H9 (cell line): ENCODE data around the gene CLINT1. TPM values are rescaled to one million over a fixed set of nuclear protein-coding genes. Genes with fewer than 3 reads are reported as not detected.

ENCODE experiments used
- DNase-seq: peaks from one replicate; pipeline ENCODE4 v3.0.0-alpha.2; 2017
- H2AFZ ChIP-seq: one replicate; pipeline ENCODE4 v1.6.1; 2013; ENCODE audit warnings: mild to moderate bottlenecking, low read length, control low read depth, moderate library complexity
- H2AK5ac ChIP-seq: 2 replicates; pipeline ENCODE4 v1.6.1; 2013; ENCODE audit warnings: low read length, control low read depth, mixed read lengths; ENCODE audit not compliant: insufficient read length
- H2BK120ac ChIP-seq: one replicate; pipeline ENCODE4 v1.6.1; 2013; ENCODE audit warnings: low read depth, mild to moderate bottlenecking, low read length, control low read depth, inconsistent platforms; ENCODE audit not compliant: poor library complexity, severe bottlenecking
- H2BK12ac ChIP-seq: 2 replicates; pipeline ENCODE4 v1.6.1; 2013; ENCODE audit warnings: low read length, control low read depth, mixed read lengths, low read depth; ENCODE audit not compliant: insufficient read length
- H2BK15ac ChIP-seq: 2 replicates; pipeline ENCODE4 v1.6.1; 2013; ENCODE audit warnings: low read depth, low read length, control low read depth
- H2BK20ac ChIP-seq: one replicate; pipeline ENCODE4 v1.6.1; 2013; ENCODE audit warnings: low read depth, mild to moderate bottlenecking, low read length, control low read depth, inconsistent platforms; ENCODE audit not compliant: poor library complexity, severe bottlenecking
- H2BK5ac ChIP-seq: 2 replicates; pipeline ENCODE4 v1.6.1; 2013; ENCODE audit warnings: low read length, control low read depth, mixed read lengths; ENCODE audit not compliant: insufficient read length
- H3K14ac ChIP-seq: 2 replicates; pipeline ENCODE4 v1.6.1; 2013; ENCODE audit warnings: low read length, control low read depth; ENCODE audit not compliant: insufficient read depth
- H3K18ac ChIP-seq: 2 replicates; pipeline ENCODE4 v1.6.1; 2013; ENCODE audit warnings: low read depth, mild to moderate bottlenecking, mixed read lengths, low read length, control low read depth; ENCODE audit not compliant: insufficient read length
- H3K23ac ChIP-seq: 2 replicates; pipeline ENCODE4 v1.6.1; 2013; ENCODE audit warnings: low read length, control low read depth, mixed read lengths, low read depth; ENCODE audit not compliant: insufficient read length
- H3K23me2 ChIP-seq: 2 replicates; pipeline ENCODE4 v1.6.1; 2013; ENCODE audit warnings: low read depth, mild to moderate bottlenecking, mixed read lengths, low read length, control low read depth; ENCODE audit not compliant: insufficient read length, poor library complexity, severe bottlenecking
- H3K27ac ChIP-seq: 2 replicates; pipeline ENCODE4 v1.5.1; 2013; ENCODE audit warnings: low read length, control low read depth, mixed read lengths, low read depth; ENCODE audit not compliant: insufficient read length
- H3K27me3 ChIP-seq: 2 replicates; pipeline ENCODE4 v1.6.1; 2013; ENCODE audit warnings: low read length, control low read depth, inconsistent platforms; ENCODE audit not compliant: insufficient read depth
- H3K4ac ChIP-seq: 2 replicates; pipeline ENCODE4 v1.6.1; 2013; ENCODE audit warnings: low read depth, mild to moderate bottlenecking, control low read depth, inconsistent platforms, low read length, moderate library complexity
- H3K4me1 ChIP-seq: 2 replicates; pipeline ENCODE4 v1.6.1; 2013; ENCODE audit warnings: low read length, control low read depth, inconsistent platforms; ENCODE audit not compliant: insufficient read depth
- H3K4me2 ChIP-seq: 2 replicates; pipeline ENCODE4 v1.6.1; 2013; ENCODE audit warnings: low read length, control low read depth, mixed read lengths; ENCODE audit not compliant: insufficient read length, insufficient read depth
- H3K56ac ChIP-seq: 2 replicates; pipeline ENCODE4 v1.6.1; 2013; ENCODE audit warnings: low read depth, mild to moderate bottlenecking, mixed read lengths, low read length, control low read depth; ENCODE audit not compliant: insufficient read length
- H3K79me1 ChIP-seq: 2 replicates; pipeline ENCODE4 v1.6.1; 2013; ENCODE audit warnings: low read depth, mild to moderate bottlenecking, moderate library complexity, low read length, control low read depth, inconsistent platforms; ENCODE audit not compliant: insufficient read depth, poor library complexity, severe bottlenecking
- H3K79me2 ChIP-seq: 2 replicates; pipeline ENCODE4 v1.6.1; 2013; ENCODE audit warnings: low read length, control low read depth, inconsistent platforms; ENCODE audit not compliant: insufficient read depth
- H3K9ac ChIP-seq: 2 replicates; pipeline ENCODE4 v1.6.1; 2013; ENCODE audit warnings: low read length, control low read depth, mixed read lengths; ENCODE audit not compliant: insufficient read length; ENCODE audit errors: extremely low read depth
- H3K9me3 ChIP-seq: one replicate; pipeline ENCODE4 v1.6.1; 2013; ENCODE audit warnings: low read depth, low read length, inconsistent platforms; ENCODE audit not compliant: control insufficient read depth
- H3T11ph ChIP-seq: one replicate; pipeline ENCODE4 v1.6.1; 2013; ENCODE audit warnings: mild to moderate bottlenecking, low read length, control low read depth, inconsistent platforms
- H4K20me1 ChIP-seq: one replicate; pipeline ENCODE4 v1.6.1; 2013; ENCODE audit not compliant: control insufficient read depth, insufficient read length, insufficient read depth
- H4K5ac ChIP-seq: 2 replicates; pipeline ENCODE4 v1.6.1; 2013; ENCODE audit warnings: low read depth, mild to moderate bottlenecking, mixed read lengths, low read length, control low read depth; ENCODE audit not compliant: insufficient read length
- H4K8ac ChIP-seq: replicated peaks from 2 replicates; pipeline ENCODE4 v1.6.1; 2013; ENCODE audit warnings: low read length, control low read depth, mixed read lengths, low read depth; ENCODE audit not compliant: insufficient read length
- H4K91ac ChIP-seq: 2 replicates; pipeline ENCODE4 v1.6.1; 2013; ENCODE audit warnings: low read depth, mild to moderate bottlenecking, moderate library complexity, mixed read lengths, low read length, control low read depth; ENCODE audit not compliant: insufficient read length
- H3K27ac Mint-ChIP-seq, 3 experiments: 2 replicates in 2 of 3; 3 replicates in 1 of 3; pipeline ENCODE4 v1.8.0; 2020 to 2021; ENCODE audit warnings: mixed read lengths in 3 of 3, mild to moderate bottlenecking in 1 of 3, moderate library complexity in 1 of 3
- H3K27me3 Mint-ChIP-seq: 2 replicates; pipeline ENCODE4 v1.8.0; 2021; ENCODE audit warnings: low read depth, mild to moderate bottlenecking, moderate library complexity, mixed read lengths
- H3K36me3 Mint-ChIP-seq, 3 experiments: 2 replicates in 2 of 3; 3 replicates in 1 of 3; pipeline ENCODE4 v1.8.0; 2020 to 2021; ENCODE audit warnings: low read depth in 3 of 3, mixed read lengths in 3 of 3; ENCODE audit not compliant: insufficient read depth in 1 of 3
- H3K4me1 Mint-ChIP-seq, 2 experiments: 2 replicates each; pipeline ENCODE4 v1.8.0; 2020; ENCODE audit warnings: mixed read lengths in 2 of 2
- H3K4me3 Mint-ChIP-seq, 2 experiments: 2 replicates in 1 of 2; 3 replicates in 1 of 2; pipeline ENCODE4 v1.8.0; 2020 to 2021; ENCODE audit warnings: mild to moderate bottlenecking in 2 of 2, mixed read lengths in 2 of 2, moderate library complexity in 1 of 2
- H3K9me3 Mint-ChIP-seq, 2 experiments: 2 replicates in 1 of 2; 3 replicates in 1 of 2; pipeline ENCODE4 v1.8.0; 2020; ENCODE audit warnings: mild to moderate bottlenecking in 2 of 2, mixed read lengths in 2 of 2, moderate library complexity in 1 of 2
- WGBS: extraction: QIAGEN DNeasy Blood & Tissue Kit; methylation state at CpG from one replicate; pipeline ENCODE4 v1.1.7; 2013; ENCODE audit warnings: missing lambda C conversion rate, low lambda C conversion rate, mixed read lengths; ENCODE audit not compliant: insufficient read length; ENCODE audit errors: extremely low coverage; 5-methylcytosine and 5-hydroxymethylcytosine counted together
- total RNA-seq: library from RNA; stranded (reverse); gene quantifications from 2 replicates; pipeline ENCODE4 v1.2.1, GENCODE V29; 2021
- TF ChIP-seq, protein P1 (sequence below): fragments of 200-600 bp; sonication (generic); conservative IDR thresholded peaks from 3 replicates; pipeline ENCODE4 v1.8.0; 2021; ENCODE audit warnings: antibody characterized with exemption, mild to moderate bottlenecking

CLINT1 gene
- total RNA-seq, 1 experiment from 2014 or later, result 79.1 TPM

DNA sequence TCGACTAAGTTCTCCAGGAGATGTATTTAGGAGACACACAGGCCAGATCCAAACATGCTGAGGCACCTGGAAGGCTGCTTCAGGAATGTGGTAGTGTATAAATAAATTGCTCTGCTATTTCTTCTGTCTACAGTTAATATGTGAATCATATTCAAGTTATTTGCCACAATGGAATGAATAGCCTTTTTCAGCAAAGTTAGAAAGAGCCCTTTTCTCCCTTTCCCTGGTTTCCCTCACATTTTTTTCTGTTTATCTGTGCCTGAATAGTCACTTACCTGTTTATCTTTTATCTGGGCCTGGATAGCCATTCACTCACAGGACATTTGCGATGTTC, 44.1 kb upstream of the CLINT1 start:
- H3K9me3 Mint-ChIP-seq, result no peaks in the 10 kb centered on the region; a peak in 1 of 5 replicates
- H3K4me1 Mint-ChIP-seq, result peaks cover 10 to 17% of the 10 kb centered on the region in 2 experiments
- Histone ChIP-seq H4K5ac (no peak overlapping the region), H3K4ac (no peak overlapping the region), H2AK5ac (no peak overlapping the region), H2BK20ac (no peak overlapping the region), H4K91ac (no peak overlapping the region), H3K79me1 (no peaks in the 10 kb centered on the region), H4K8ac (no peak overlapping the region), H3K9me3 (no peaks in the 10 kb centered on the region), H3K27me3 (no peaks in the 10 kb centered on the region), H3K4me1 (peaks cover 3% of the 10 kb centered on the region; the same call in 1 of the 2 replicates), H2BK120ac (no peak overlapping the region), H3T11ph (no peak overlapping the region), H3K4me2 (no peak overlapping the region), H3K27ac (no peak overlapping the region), H3K79me2 (no peaks in the 10 kb centered on the region), H3K9ac (no peak overlapping the region), H2BK12ac (no peak overlapping the region), H3K23ac (no peak overlapping the region), H3K18ac (no peak overlapping the region), H2AFZ (no peak overlapping the region), H2BK15ac (no peak overlapping the region), H3K56ac (no peak overlapping the region), H3K14ac (no peak overlapping the region), H3K23me2 (no peaks in the 10 kb centered on the region), H2BK5ac (no peak overlapping the region), H4K20me1 (no peaks in the 10 kb centered on the region)
- DNase-seq, result no peak
- no peaks in the 10 kb centered on the region for H3K27me3 Mint-ChIP-seq
- TF ChIP-seq, protein P1, sequence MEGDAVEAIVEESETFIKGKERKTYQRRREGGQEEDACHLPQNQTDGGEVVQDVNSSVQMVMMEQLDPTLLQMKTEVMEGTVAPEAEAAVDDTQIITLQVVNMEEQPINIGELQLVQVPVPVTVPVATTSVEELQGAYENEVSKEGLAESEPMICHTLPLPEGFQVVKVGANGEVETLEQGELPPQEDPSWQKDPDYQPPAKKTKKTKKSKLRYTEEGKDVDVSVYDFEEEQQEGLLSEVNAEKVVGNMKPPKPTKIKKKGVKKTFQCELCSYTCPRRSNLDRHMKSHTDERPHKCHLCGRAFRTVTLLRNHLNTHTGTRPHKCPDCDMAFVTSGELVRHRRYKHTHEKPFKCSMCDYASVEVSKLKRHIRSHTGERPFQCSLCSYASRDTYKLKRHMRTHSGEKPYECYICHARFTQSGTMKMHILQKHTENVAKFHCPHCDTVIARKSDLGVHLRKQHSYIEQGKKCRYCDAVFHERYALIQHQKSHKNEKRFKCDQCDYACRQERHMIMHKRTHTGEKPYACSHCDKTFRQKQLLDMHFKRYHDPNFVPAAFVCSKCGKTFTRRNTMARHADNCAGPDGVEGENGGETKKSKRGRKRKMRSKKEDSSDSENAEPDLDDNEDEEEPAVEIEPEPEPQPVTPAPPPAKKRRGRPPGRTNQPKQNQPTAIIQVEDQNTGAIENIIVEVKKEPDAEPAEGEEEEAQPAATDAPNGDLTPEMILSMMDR, result no peak
- WGBS, result no CpG with 5 or more reads among the region's 2 CpGs
- no peak overlapping the region for H3K4me3 Mint-ChIP-seq
- H3K27ac Mint-ChIP-seq, result no peak overlapping the region
- H3K36me3 Mint-ChIP-seq, result no peaks in the 10 kb centered on the region
